ENCODE measurements around the gene ROR1.

The ROR1 gene

DNA sequence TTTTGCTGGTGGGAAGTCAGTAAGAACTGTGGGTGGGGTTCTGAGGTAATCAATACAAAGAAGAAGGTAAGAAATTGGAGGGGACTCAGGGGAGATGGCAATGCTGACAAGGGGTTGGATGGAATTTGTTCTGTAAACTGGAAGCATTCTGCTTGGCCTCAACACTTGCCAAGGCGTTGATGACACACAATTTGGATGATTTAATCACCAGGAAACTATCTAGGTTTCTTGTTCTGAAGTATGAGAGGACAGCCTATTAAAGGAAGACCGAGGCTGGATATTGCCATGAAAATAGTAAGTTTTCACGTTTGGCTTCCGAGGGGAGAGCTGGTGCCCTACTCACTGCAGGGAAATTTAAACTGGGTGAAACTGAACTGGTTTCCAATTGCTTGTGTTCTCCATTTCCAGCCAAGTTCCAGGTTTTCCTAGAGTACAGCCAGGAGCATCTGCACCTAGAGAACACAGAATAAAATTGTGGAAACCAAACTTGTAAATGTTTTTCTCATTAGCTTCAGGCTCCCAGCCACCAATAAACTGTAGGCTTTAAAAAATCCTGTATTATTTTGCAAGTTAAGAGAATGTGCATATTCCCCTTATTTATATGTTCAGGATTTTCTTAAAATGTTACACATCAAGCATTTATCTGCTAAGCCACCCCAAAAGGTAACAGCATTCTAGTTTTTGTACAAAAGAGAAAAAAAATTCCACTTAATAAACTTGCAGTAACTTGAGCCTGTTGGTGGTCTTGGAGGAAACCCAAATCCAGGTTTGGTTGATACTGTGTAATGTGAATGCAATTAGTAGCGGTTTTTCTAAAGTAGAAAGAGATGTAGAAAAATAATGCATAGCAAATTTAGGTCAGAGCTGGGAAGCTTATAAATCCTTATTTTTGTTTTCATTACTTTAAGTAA lies 53.8 kb downstream of the ROR1 start:
- FAIRE-seq: no peak

DNA sequence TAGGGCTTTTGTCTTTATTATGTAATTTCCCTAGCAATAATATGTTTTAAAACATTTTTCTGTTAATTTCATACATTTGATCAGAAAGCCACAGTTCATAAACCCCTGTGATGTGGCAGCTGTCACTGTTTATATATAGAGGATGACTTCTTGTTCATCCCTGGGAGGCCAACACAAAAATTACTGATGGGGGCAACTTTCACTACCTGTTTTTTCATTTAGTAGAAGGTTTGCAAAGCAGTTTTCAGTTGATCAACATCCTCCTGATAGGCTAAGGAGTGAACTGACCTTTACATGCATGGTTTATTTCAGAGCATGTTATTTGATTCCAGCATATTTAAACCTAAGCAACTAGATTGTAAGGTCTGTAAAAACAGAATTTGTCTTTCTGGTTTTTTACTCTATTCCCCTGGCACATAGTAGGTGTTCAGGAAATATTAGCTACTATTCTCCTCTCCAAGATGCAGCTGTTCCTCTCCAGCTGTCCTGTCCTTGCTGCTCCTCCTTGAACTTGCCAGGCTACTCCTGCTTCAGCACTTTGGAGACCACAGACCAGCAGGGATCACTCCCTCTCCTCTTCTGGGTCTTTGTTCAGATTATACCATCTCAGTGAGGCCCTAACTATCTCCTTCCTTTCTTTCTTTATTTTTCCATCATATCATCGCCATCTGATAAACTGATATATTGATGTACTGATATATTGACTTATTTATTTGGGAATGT lies 54.7 kb downstream of the ROR1 start:
- no peak for FAIRE-seq

DNA sequence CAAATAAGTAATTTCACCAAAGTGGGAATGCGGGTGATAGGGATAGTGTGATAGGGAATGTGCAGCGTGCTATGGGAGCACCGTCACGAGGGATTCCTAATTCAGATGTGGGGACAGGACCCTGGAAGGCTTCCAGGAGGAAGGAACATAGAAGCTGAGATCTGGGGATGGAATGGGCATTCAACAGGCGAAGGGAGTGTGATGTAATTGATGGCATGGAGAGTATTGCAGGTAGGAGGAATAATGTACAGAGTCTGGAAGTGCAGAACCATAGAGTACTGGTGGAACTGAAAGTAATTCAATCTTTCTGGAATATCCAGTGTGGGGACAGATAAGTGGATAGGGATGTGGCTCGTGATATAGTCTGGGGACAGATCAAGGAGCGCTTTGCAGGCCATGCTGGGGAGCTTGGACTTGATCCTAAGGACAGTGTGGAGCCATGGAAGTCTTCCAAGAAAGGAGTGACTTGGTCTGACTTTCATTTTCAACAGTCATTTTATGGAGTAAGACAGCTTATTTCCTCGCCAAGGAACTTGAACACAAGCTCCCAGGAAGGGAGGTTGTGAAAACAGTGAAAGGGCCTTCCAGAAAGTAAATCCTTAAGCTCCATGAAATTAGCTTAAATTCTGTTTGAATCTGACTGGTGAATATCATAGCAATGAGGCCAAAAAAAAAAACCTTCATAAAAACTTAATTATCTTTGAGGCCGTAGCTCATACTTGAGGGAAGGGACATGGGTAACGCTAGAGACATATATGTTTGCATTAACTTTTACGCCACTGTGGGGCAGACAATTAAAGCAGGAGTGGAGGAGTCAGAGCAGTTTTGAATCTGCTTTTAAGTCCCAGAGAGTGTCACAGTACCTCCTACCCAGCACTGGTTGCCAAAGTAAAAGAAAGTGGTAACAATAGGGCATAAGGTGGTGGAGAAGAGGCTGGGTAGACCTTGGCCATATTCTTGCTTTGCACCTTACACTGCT lies 55.8 kb downstream of the ROR1 start:
- no peak for FAIRE-seq

DNA sequence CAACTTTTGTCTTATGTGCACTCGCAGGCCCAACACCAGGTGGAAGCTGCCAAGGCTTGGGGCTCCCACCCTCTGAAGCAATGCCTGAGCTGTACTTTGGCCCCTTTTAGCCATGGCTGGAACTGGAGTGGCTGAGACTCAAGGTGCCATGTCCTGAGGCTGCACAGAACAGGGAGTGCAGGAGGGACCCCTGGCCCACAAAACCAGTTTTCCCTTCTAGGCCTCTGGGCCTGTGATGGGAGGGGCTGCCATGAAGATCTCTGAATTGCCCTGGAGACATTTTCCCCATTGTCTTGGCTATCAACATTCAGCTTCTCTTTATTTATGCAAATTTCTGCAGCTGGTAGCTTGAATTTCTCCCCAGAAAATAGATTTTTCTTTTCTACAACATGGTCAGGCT lies 57.6 kb downstream of the ROR1 start:
- no peak for FAIRE-seq

DNA sequence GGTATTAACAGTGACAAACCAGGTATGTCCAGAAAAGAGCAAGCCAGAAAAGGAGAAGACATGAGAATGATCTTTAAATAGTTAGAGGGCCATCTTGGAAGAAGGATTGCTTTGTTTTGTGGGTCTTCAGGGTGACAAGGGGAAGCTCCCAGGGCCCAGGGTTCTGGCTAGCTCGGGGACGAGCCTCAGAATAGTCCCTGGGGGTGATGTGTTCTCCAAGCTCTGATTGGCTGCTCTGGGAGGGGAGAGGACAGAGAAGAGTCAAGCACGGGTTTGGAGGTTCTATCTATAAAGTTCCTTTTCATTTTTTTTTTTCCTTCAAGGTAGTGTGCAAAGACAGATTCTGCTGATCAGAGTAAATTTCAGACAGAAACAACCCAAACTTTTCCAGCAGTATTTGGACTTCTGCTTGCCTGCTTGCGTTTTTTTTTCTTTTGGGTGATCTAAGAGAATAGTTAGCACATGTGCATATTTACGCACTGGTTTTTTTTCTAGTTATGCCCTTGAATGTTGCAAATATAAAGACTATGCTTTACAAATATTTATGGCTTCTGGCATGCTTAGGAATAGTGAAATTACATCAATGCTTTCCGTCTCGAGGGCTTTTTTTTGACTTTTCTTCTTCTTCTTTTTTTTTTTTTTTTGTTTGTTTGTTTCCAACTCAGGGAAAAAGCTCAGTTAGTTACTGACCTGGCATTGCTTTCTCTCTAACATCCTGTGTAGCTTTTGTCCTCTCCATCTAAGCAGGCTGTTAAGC lies 59.7 kb downstream of the ROR1 start:
- FAIRE-seq: no peak

DNA sequence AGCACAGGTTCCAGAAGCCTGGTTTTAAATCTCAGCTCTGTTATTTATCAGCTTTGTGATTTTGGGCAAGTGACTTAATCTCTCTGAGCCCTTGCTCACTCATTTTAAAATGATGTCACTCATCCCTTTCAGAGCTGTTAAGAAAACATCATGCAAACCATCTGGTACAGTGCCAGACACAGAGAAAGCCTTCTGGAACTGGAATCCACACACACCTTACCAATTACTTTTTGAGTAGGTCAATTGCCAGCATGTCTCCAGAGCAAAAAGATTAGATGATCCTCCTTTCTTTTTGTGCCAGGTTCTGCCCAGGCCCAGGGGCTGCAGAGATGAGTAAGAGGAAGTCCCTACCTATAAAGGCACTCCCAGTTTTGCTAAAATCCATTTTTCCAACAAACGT lies 61.3 kb downstream of the ROR1 start:
- no peak for FAIRE-seq

DNA sequence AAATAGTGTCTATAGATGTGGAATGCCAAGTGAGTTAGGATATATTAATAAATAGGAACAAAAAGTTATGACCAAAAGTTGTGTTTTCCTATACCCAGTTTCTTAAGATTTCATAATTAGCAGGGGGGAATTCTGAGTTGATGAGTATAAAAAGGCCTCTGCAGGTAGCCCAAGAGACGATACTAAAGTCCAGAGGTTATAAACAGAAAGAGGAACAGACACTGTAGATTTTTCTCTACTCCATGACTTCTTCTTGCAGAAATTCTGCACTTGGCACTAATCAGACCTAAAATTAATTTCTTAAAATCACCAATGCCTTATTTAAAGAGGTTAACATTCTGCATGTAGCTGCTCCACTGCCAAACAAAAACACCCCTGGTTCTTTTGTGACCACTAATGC lies 62.6 kb downstream of the ROR1 start:
- no peak for FAIRE-seq

DNA sequence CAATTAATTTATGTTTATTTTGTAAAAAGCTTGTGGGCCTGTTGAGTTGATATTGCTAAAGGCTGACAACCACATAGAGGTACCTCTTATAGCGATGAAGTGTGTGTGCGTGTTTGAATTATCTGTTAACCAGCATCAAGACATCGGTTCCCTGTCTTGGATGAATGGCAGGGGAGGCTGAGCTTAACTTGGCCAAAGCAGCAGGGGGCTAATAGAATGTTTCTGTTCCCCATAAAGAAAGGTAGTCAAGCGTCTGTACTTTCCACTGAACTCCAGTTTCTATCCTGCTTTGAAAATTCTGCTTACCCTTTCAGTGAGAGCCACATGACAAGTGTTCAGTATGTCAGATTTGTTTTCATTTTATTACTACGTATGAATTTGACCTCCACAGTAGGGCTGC lies 63.0 kb downstream of the ROR1 start:
- no peak for FAIRE-seq

DNA sequence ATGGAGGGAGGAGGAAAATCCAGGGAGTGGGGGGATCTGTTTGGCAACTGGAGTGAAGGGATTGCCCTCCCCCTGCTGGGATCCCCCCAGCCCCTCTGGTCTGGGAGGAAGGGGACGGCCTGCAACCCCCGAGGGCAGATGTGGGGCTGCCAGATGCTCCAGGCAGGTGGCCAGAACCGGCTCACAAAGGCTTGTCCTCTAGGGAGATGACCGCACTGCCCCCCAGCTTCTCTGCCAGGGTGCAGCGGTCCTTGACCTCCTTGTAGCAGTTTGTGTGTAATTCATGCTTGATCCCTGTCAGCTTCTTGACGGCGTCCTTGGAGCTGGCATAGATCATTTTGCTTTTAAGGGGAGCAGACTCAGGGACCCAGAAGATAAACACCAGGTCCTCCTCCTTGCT lies 69.2 kb downstream of the ROR1 start:
- FAIRE-seq: no peak

DNA sequence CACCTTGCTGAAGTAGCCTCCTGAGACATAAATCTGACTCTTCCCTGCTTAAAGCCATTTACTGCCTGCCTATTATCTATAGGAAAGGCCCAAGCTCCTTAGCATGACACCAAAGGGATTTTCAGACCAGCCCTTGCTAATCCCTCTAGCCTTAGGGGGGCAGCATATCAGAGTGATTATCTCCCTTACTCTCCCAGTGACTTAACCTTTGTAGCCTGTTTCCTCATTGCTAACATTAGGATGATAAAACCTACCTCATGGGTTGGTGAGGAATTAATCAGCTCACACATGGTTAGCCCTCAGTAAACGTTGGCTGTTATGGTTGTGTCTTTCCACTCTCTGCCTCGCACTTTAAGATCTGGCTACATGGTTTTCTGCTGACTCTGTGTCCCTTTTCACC lies 70.1 kb downstream of the ROR1 start:
- FAIRE-seq: no peak

DNA sequence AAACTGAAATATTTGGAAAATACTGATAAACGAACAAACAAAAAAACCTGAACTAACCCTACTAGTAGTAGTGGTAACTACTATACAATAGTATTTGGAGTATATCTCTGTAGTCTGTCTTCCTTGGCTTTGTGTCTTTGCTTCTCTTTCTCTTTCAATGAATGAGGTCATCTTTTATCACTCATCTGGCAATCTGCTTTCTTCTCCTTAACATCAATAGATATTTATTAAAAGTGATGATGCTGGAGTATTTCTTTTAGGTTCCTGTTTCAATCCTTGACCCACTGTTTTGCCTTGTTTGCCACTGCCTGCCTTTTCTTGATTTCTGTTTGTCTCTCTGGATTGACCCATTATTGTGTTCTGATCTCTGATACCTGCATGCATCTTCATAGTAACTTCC lies 71.5 kb downstream of the ROR1 start:
- no peak for FAIRE-seq

DNA sequence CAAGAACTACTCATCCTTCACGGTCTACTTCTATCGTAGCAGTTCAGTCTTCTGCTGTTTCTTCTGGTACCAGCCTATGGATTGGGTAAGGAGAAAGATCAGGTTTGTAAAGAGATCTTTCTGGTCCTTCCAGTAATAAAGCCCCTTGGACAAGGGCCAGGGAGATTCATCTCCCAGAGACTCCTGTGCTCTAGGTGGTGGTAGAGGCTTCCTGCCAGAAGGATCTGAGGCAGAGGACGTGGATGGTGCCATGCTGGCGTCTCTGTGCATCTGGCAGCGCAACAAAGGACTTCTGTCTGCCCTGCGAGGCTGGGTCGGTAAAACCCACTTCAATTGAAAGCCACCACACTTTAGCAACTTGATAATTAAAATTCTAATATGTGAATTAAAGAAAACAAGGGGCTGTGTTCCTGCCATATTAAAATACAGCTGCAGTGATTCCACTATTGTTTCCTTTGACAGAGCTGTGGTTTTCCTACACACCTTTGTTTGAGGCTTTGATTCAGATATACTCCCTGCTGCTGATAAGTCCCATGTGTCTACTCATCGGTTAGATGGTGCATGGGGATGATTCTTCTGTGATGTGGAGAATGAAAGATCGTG lies 73.6 kb downstream of the ROR1 start:
- no peak for FAIRE-seq

DNA sequence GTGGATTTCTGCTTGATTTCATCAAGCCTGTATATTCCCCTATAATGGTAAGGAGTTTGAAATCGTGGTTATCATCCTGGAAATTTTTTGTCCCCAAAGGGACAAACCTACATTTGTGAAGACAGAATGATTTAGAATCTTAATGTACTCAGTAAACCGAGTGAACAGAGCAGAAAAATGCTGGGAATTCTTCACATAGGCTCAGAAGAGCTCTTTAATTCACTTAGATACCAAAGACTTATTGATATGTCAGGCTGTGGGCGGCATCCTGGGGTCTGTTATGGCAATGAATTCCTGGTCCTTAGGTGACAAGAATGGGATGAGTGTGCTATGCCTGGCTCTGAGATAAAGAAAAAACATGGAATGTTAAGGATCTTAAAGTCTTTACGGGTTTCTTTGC lies 74.9 kb downstream of the ROR1 start:
- FAIRE-seq: no peak

DNA sequence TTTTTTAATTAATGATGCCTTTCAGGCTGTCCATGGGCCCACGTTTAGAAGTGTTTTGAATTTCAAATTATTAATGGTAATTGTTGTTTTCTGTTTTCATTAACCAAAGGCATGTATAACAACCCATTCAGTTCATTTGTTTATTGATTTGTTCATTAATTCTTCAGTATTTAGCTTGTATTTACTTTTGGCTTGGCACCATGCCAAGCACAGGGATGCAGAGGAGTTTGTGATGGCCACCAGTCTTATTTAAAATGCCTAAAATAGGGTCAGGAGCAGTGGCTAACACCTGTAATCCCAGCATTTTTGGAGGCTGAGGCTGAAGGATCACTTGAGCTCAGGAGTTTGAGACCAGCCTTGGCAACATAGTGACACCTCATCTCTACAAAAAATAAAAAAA lies 75.3 kb downstream of the ROR1 start:
- FAIRE-seq: no peak

DNA sequence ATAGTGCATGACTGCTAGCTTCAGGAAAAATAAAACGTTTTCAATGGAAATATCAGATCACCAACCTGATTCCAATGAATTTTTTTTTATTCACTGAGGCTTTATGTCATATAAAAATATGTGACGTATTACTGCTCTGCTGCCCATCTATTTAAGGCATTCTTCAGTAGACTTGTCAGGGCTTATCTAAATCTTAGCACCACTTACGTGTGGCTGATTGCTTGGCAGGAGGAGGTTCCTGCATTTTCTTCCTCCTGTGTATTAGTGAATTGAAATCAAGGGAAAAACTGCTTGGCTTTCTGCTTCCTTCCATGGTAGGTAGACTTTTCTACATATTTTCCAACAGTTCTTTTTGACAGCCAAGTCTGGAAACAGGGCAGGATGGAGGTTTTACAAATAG lies 80.3 kb downstream of the ROR1 start:
- no peak for FAIRE-seq

DNA sequence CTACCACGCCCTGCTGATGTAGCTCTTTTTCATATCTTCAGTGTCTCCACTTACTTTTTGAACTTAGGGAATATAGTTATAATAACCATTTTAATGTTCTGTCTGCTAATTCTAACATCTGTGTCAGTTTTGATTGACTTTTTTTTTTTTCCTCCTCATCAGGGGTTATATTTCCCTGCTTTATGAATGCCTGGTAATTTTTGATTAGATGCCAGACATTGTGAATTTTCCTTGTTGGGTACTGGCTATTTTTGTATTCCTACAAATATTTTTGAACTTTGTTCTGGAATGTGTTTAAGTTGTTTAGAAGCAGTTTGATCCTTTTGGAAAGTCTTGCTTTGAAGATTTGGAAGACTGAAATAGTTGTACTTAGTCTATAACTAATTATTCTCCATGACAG lies 82.1 kb downstream of the ROR1 start:
- no peak for FAIRE-seq

DNA sequence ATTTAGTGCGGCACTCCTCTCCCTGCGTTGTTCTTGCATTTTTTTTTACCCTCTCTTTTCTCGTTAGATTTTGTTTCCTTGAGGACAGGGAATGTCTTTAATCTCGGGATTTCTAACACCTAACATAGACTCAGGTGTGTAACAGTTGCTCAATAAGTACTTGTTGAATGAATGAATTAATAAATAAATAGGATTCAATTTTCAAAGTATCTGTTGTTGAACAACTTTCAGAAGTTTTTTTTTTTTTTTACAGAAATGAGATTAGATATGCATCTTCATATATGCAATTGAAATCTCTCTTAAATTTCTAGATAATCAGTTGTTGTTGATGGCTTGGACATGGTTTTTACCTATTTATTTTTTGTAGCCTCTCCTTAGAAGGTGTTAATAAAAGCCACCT lies 83.1 kb downstream of the ROR1 start:
- FAIRE-seq: no peak

DNA sequence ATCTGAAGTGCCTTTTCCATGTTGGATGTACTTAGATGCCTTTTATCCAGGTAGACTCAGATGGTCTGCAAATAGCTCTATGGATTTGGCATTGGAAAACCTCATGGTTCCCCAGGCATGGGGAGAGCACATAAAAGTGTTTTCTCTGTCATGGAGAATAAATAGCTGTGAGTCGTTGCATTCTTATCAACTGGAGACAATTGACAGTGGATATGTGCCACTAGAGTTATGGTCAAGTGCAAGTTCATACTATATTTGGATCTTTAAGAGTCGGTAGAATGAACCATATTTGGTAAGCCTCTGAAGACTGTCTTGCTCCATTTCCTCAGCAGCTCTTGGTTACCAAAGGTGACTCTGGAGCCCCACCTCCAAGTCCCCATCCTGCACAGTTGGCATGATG lies 83.7 kb downstream of the ROR1 start:
- no peak for FAIRE-seq

DNA sequence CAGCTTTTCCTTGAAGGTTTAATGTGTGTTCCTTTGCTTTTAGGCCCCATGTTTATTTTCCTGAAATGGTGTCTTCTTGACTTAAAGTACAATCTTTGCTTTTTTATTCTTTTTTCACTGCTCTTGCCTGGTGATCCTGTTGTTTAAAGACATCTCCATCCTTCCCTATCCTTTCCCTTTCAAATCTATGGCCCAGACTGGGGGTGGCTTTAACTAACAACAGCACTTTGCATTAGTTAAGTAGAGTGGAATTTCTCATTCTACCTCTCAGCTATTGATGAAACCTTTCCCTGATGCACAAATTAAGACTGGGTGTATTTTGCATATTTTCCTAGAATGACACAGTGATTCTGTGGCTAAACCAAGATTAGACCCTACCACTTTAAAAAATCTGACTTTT lies 84.3 kb downstream of the ROR1 start:
- FAIRE-seq: no peak

DNA sequence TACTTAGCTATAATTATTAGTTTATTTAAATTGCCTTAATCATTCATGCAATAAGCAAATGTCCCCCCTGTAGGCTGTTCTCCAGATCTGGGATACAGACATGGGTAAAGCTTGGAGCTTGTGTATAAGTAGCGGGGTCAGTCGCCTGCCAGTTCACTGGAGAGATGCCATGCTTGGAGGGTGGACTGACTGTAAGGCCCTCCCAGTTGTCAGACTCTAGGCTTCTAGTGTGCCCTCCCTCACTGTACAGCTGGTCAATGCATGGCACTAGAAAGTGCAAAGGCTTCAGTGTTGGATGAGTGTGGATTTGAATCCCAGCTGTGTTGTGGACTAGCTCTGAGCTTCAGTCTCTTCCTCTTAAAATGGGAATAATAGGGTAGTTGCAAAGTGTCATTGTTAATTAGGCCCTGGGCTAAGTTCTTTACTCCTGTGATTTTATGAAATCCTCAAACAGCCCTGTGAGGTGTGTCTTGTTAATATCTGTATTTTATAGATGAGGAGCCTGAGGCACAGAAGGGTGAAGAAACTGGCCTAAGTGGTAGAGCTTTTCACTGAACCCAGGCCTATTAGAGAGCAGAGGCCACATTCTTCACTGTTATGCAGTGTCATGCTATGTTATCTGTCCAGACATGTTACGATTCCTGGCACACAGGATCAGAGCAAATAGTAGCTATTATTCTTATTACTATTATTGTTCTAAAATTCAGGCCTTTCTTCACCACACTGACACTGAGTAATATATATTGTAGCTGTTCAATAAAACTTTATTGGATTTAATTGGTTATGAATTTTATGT lies 85.9 kb downstream of the ROR1 start:
- FAIRE-seq: no peak

DNA sequence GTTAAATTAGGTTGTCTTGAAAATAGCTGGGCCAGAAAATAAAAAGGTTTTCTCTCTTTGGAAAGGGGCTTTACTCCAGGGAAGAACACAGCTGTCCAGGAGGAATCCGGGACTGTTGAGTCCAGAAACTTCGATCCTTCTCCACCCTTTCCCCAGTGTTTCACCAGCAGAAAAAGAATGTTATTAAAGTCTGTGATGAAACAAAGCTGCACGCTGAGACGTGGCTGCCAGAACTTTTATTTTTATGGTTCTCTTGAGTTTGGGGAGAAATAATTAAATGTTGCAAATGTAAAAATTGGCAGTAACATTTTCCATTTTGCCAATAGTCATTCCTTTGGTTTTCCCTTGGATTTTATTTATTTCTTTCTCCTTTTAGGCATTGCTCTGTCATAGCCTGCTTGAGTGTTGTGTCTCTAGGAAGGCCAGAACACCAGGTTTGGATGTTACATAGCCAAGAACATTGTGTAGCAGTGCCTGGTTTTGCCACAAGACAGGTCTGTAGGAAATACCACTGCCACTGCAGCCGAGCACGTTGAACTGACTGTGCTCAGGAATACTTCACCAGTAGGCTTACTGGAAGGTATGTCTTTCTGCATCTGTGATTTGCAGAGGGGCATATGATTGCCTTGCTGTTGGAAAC lies 87.4 kb downstream of the ROR1 start:
- FAIRE-seq: no peak
